MCF 10A (cell line): ENCODE results near the gene C4orf17. TPM values are rescaled to one million over a fixed set of nuclear protein-coding genes. Genes with fewer than 3 reads are reported as not detected.

ENCODE experiments used
- BruUV-seq: library from RNA; stranded (reverse); fragments of 400-500 nt; replicated peaks from 2 replicates; lab custom pipeline; 2021; lab: Mats Ljungman, UMichigan
- CTCF ChIA-PET: fragments of 300-600 bp; sonication (Branson Sonifier 250); formaldehyde crosslinking; extraction: SDS; loops from one replicate; lab custom pipeline; 2021; ENCODE audit warnings: antibody characterized with exemption, inconsistent platforms; lab: Yijun Ruan, JAX
- POLR2A ChIA-PET: fragments of 300-600, 350-650 bp; sonication (Branson Sonifier 250); formaldehyde crosslinking; extraction: SDS; loops from one replicate; lab custom pipeline; 2020; ENCODE audit warnings: antibody characterized with exemption, inconsistent platforms; lab: Yijun Ruan, JAX
- DNase-seq: peaks from one replicate; pipeline ENCODE4 v3.0.0-alpha.2; 2018; ENCODE audit not compliant: unreplicated experiment
- H3K27ac Mint-ChIP-seq: one replicate; pipeline ENCODE4 v1.8.0; 2022; ENCODE audit warnings: mild to moderate bottlenecking, low read depth, mixed read lengths; ENCODE audit not compliant: unreplicated experiment
- H3K27me3 Mint-ChIP-seq: one replicate; pipeline ENCODE4 v1.8.0; 2022; ENCODE audit warnings: mixed read lengths; ENCODE audit not compliant: insufficient read depth, unreplicated experiment
- H3K36me3 Mint-ChIP-seq: one replicate; pipeline ENCODE4 v1.8.0; 2022; ENCODE audit warnings: mild to moderate bottlenecking, moderate library complexity, mixed read lengths; ENCODE audit not compliant: insufficient read depth, unreplicated experiment
- H3K4me1 Mint-ChIP-seq: one replicate; pipeline ENCODE4 v1.8.0; 2022; ENCODE audit warnings: mixed read lengths; ENCODE audit not compliant: insufficient read depth, unreplicated experiment
- H3K4me3 Mint-ChIP-seq: one replicate; pipeline ENCODE4 v1.8.0; 2022; ENCODE audit warnings: mild to moderate bottlenecking, moderate library complexity, mixed read lengths; ENCODE audit not compliant: unreplicated experiment
- H3K9me3 Mint-ChIP-seq: one replicate; pipeline ENCODE4 v1.8.0; 2022; ENCODE audit warnings: mixed read lengths; ENCODE audit not compliant: unreplicated experiment
- intact Hi-C: fragments of 100-400 bp; cut with micrococcal nuclease; formaldehyde crosslinking; loops from 2 replicates; pipeline ENCODE4 v1.14.1; 2022
- total RNA-seq: library from RNA; stranded (reverse); gene quantifications from 2 replicates; pipeline ENCODE4 v1.2.3, GENCODE V29; 2022
- TF ChIP-seq, protein P1 (sequence below): fragments of 200-600 bp; IDR thresholded peaks from one replicate; pipeline ENCODE4 v1.8.0; 2022; ENCODE audit warnings: antibody characterized with exemption, mild to moderate bottlenecking; ENCODE audit not compliant: unreplicated experiment

The C4orf17 gene
- total RNA-seq, 1 experiment from 2014 or later = not detected

DNA sequence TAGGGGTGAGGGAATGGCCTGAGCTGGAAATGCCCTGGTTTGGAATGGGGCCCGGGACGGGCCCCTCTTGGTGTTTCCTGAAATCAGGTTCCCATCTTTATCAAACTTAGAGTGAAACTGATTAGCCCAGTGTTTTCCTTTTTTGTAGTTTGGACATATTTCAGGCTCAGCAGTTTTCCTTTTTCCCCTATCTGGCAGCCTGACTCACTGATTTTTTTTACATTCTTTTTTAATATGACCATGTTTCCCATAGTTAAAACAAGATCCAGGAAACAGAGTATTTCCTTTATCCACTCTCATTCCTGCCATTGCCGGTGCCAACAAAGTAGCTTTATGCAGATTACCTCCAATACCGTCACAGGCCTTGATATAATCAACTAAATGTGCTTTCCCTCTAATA lies 20.5 kb upstream of the C4orf17 start:
- no peak overlapping the region for H3K27ac Mint-ChIP-seq
- POLR2A ChIA-PET = no interaction called here
- H3K9me3 Mint-ChIP-seq = peaks cover 10% of the 10 kb centered on the region
- no peaks in the 10 kb centered on the region for H3K36me3 Mint-ChIP-seq
- intact Hi-C loops = no loop called here
- H3K27me3 Mint-ChIP-seq = no peaks in the 10 kb centered on the region
- no peak for DNase-seq
- H3K4me3 Mint-ChIP-seq = no peak overlapping the region
- TF ChIP-seq, protein P1, sequence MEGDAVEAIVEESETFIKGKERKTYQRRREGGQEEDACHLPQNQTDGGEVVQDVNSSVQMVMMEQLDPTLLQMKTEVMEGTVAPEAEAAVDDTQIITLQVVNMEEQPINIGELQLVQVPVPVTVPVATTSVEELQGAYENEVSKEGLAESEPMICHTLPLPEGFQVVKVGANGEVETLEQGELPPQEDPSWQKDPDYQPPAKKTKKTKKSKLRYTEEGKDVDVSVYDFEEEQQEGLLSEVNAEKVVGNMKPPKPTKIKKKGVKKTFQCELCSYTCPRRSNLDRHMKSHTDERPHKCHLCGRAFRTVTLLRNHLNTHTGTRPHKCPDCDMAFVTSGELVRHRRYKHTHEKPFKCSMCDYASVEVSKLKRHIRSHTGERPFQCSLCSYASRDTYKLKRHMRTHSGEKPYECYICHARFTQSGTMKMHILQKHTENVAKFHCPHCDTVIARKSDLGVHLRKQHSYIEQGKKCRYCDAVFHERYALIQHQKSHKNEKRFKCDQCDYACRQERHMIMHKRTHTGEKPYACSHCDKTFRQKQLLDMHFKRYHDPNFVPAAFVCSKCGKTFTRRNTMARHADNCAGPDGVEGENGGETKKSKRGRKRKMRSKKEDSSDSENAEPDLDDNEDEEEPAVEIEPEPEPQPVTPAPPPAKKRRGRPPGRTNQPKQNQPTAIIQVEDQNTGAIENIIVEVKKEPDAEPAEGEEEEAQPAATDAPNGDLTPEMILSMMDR = no peak
- H3K4me1 Mint-ChIP-seq = no peaks in the 10 kb centered on the region
- CTCF ChIA-PET = no interaction called here
- BruUV-seq = no TSS peak

DNA sequence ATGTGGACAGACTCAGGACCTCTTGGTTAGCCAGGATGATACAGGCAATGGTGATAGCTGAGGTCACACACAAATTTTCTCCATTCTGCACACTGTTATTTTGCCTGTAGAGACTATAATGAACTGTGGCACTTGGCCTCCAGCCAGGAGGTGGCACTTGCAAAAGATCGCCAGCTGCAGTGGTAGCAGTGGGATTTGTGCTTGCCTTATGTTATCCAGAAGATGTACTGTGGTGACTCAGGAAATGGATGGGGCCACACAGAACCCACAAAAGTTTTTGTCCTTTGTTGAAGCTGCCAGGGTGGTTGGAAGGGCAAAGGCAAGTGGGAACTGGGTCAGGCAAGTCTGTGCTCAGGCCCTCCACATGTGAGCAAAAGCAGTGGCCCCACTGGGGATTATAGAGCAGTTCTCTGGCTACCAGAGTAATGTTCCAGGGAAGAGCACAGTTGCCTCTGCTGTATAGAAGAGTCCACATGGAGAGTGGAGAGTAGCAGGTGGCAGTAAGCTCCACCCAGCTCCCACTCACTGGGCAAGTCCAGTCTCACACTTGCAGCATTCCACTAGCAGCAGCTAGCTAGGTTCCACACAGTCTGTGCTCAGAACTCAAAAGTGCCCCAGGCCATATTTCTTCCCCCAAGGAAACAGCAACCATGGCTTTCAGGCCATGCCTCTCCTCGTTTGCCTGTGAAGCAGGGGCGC lies 5.9 kb upstream of the C4orf17 start:
- Mint-ChIP-seq H3K4me1 (peaks cover 5% of the 10 kb centered on the region), H3K4me3 (no peak overlapping the region), H3K36me3 (no peaks in the 10 kb centered on the region), H3K27me3 (no peaks in the 10 kb centered on the region), H3K9me3 (peaks cover 11% of the 10 kb centered on the region), H3K27ac (no peak overlapping the region)
- POLR2A ChIA-PET = no interaction called here
- CTCF ChIA-PET = interaction anchor here (0.5 to 0.8 kb wide), 2 partner anchors 15 to 42 kb away, joined by 3 read pairs; no protein-coding TSS in a partner anchor
- TF ChIP-seq, protein P1 = no peak
- no peak for DNase-seq
- BruUV-seq = no TSS peak
- intact Hi-C loops = no loop called here

DNA sequence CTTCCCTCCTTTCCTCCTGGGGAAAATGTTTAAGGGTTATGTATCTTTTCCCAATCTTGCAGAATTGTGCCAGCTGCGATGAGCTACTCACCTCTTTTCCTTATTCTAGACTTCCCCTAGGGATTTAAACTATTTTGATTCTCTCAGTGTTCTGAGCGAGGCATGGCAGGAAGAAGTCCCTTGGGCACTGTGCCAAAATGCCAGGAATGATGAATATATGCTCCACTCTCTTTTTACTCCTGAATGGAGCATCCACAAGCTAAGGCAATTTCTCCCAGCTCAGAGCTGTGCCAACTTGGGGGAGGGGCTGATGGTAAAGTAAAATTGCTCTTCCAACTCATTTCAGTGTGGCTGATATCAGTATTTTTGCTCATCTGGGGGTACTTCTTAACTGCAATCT lies 4.0 kb upstream of the C4orf17 start:
- Mint-ChIP-seq H3K27me3 (no peaks in the 10 kb centered on the region), H3K9me3 (peaks cover 11% of the 10 kb centered on the region), H3K4me1 (peaks cover 5% of the 10 kb centered on the region), H3K36me3 (no peaks in the 10 kb centered on the region), H3K4me3 (no peak overlapping the region), H3K27ac (no peak overlapping the region)
- ChIA-PET CTCF (interaction anchor here (0.6 kb wide), 1 partner anchor 15 kb away, joined by 3 read pairs; no protein-coding TSS in a partner anchor), POLR2A (no interaction called here)
- peak; percentile 34 for DNase-seq
- intact Hi-C loops = no loop called here
- no TSS peak for BruUV-seq
- TF ChIP-seq, protein P1 = no peak

DNA sequence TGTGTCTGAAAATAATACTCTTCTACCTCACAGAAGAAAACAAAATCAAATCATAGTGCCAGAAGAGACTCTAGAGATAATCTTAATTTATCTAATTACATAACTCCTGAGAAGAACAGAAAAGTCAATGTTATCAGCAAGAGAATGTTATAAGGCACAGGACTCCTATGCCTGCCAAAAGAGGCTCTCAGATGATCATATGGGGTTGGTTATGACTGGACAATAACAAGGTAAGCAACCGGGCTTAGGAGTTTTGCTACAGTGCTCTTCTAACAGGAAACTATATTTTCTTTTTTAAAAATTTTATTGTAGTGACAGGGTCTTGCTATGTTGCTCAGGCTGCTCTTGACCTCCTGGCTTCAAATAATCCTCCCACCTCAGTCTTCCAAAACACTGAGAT lies 3.5 kb upstream of the C4orf17 start:
- no peak overlapping the region for H3K27ac Mint-ChIP-seq
- TF ChIP-seq, protein P1 = no peak
- no peak overlapping the region for H3K4me3 Mint-ChIP-seq
- peaks cover 5% of the 10 kb centered on the region for H3K4me1 Mint-ChIP-seq
- intact Hi-C loops = no loop called here
- BruUV-seq = no TSS peak
- peaks cover 11% of the 10 kb centered on the region for H3K9me3 Mint-ChIP-seq
- POLR2A ChIA-PET = no interaction called here
- CTCF ChIA-PET = no interaction called here
- no peak for DNase-seq
- no peaks in the 10 kb centered on the region for H3K36me3 Mint-ChIP-seq
- H3K27me3 Mint-ChIP-seq = no peaks in the 10 kb centered on the region
